H1 (cell line): Measurements from ENCODE around the gene CHD6. TPM values are rescaled to one million over a fixed set of nuclear protein-coding genes. Genes with fewer than 3 reads are reported as not detected.

Experiments
- CTCF ChIA-PET: fragments of 300-600 bp; sonication (Branson Sonifier 250); formaldehyde crosslinking; loops from one replicate; lab custom pipeline; 2021; ENCODE audit not compliant: partially characterized antibody; lab: Charles Lee
- POLR2A ChIA-PET: fragments of 300-600 bp; sonication (Branson Sonifier 250); formaldehyde crosslinking; loops from one replicate; lab custom pipeline; 2021; ENCODE audit warnings: inconsistent platforms; ENCODE audit not compliant: partially characterized antibody; lab: Charles Lee
- DNase-seq, 2 experiments: peaks; one replicate each; pipeline versions ENCODE4 v3.0.0 to v3.0.0-alpha.2; 2010 to 2022; ENCODE audit warnings: low spot score in 2 of 2, low read depth in 1 of 2, mixed read lengths in 1 of 2
- FAIRE-seq: peaks from 2 replicates; lab custom pipeline; 2011; peaks lifted over from hg19 to GRCh38; lab: Jason Lieb, UNC
- H2AFZ ChIP-seq: 2 replicates; pipeline ENCODE4 v1.8.1; 2012; ENCODE audit warnings: low read length, inconsistent platforms
- H2AK5ac ChIP-seq: 2 replicates; pipeline ENCODE4 v1.6.1; 2013; ENCODE audit warnings: low read depth, low read length
- H2BK120ac ChIP-seq: replicated peaks from 2 replicates; pipeline ENCODE3; 2013; ENCODE audit warnings: low read depth, low read length, inconsistent platforms
- H2BK12ac ChIP-seq: 2 replicates; pipeline ENCODE4 v1.6.1; 2013; ENCODE audit warnings: low read depth, low read length
- H2BK15ac ChIP-seq: 2 replicates; pipeline ENCODE4 v1.6.1; 2013; ENCODE audit warnings: low read length
- H2BK20ac ChIP-seq: 2 replicates; pipeline ENCODE4 v1.6.1; 2013; ENCODE audit warnings: low read length
- H2BK5ac ChIP-seq: 2 replicates; pipeline ENCODE4 v1.6.1; 2013; ENCODE audit warnings: low read depth, low read length
- H3K14ac ChIP-seq: 2 replicates; pipeline ENCODE4 v1.6.1; 2013; ENCODE audit warnings: inconsistent platforms; ENCODE audit not compliant: insufficient read length
- H3K18ac ChIP-seq: 2 replicates; pipeline ENCODE4 v1.6.1; 2013; ENCODE audit warnings: low read length; ENCODE audit errors: extremely low read depth
- H3K23ac ChIP-seq: 2 replicates; pipeline ENCODE4 v1.6.1; 2013; ENCODE audit warnings: inconsistent platforms; ENCODE audit not compliant: insufficient read length
- H3K23me2 ChIP-seq: 2 replicates; pipeline ENCODE4 v1.6.1; 2013; ENCODE audit warnings: low read depth, low read length
- H3K27ac ChIP-seq: 2 replicates; pipeline ENCODE4 v1.6.1; 2011; ENCODE audit warnings: low read depth, low read length, inconsistent platforms
- H3K27me3 ChIP-seq, 4 experiments: replicated peaks in 1 of 4; 1 replicate in 1 of 4; 2 replicates in 3 of 4; pipeline versions ENCODE4 v1.6.1 to v1.8.1; 2011 to 2013; ENCODE audit warnings: low read length in 3 of 4, mild to moderate bottlenecking in 3 of 4, inconsistent platforms in 2 of 4, mixed read lengths in 2 of 4, moderate library complexity in 1 of 4; ENCODE audit not compliant: control insufficient read depth in 3 of 4, insufficient read depth in 3 of 4; ENCODE audit errors: extremely low read depth in 1 of 4
- H3K36me3 ChIP-seq, 4 experiments: 2 replicates each; pipeline versions ENCODE4 v1.6.1 to v1.8.1; 2011 to 2013; ENCODE audit warnings: mild to moderate bottlenecking in 4 of 4, low read length in 3 of 4, moderate library complexity in 2 of 4, control low read depth in 1 of 4, inconsistent platforms in 1 of 4; ENCODE audit not compliant: insufficient read depth in 4 of 4, control insufficient read depth in 2 of 4
- H3K4ac ChIP-seq: replicated peaks from 2 replicates; pipeline ENCODE3; 2013; ENCODE audit warnings: low read length, low read depth, mixed read lengths, inconsistent platforms; ENCODE audit not compliant: insufficient read length
- H3K4me1 ChIP-seq, 4 experiments: replicated peaks in 1 of 4; 1 replicate in 1 of 4; 2 replicates in 3 of 4; pipeline versions ENCODE4 v1.6.1 to v1.8.1; 2011 to 2013; ENCODE audit warnings: low read length in 3 of 4, inconsistent platforms in 2 of 4, mixed read lengths in 1 of 4; ENCODE audit not compliant: insufficient read depth in 4 of 4, control insufficient read depth in 3 of 4
- H3K4me2 ChIP-seq, 2 experiments: 2 replicates each; pipeline versions ENCODE4 v1.6.1 to v1.8.1; 2011 to 2013; ENCODE audit warnings: low read depth in 2 of 2, low read length in 2 of 2, control low read depth in 1 of 2, inconsistent platforms in 1 of 2, mild to moderate bottlenecking in 1 of 2; ENCODE audit not compliant: insufficient read depth in 1 of 2
- H3K4me3 ChIP-seq, 4 experiments: fragments of 200-600, 300-600 bp in 1 of 4; sonication (generic), shearing (Covaris generic), sonication (Bioruptor Twin) in 1 of 4; 2 replicates each; pipeline versions ENCODE4 v1.5.1 to v1.8.1; 2011 to 2016; ENCODE audit warnings: low read length in 4 of 4, low read depth in 3 of 4, control low read depth in 2 of 4, inconsistent platforms in 2 of 4, mild to moderate bottlenecking in 2 of 4, mixed read lengths in 1 of 4, moderate library complexity in 1 of 4; ENCODE audit not compliant: insufficient read depth in 2 of 4; ENCODE audit errors: extremely low read depth in 1 of 4
- H3K56ac ChIP-seq: replicated peaks from 2 replicates; pipeline ENCODE3; 2013; ENCODE audit warnings: low read depth, mild to moderate bottlenecking, mixed read lengths, low read length, inconsistent platforms; ENCODE audit not compliant: insufficient read length
- H3K79me1 ChIP-seq: 2 replicates; pipeline ENCODE4 v1.6.1; 2013; ENCODE audit warnings: low read depth, low read length, control low read depth
- H3K79me2 ChIP-seq, 2 experiments: 2 replicates each; pipeline versions ENCODE4 v1.6.1 to v1.8.1; 2012 to 2013; ENCODE audit warnings: low read length in 2 of 2, mild to moderate bottlenecking in 2 of 2, inconsistent platforms in 1 of 2; ENCODE audit not compliant: insufficient read depth in 2 of 2, control insufficient read depth in 1 of 2
- H3K9ac ChIP-seq, 4 experiments: replicated peaks in 1 of 4; 1 replicate in 1 of 4; 2 replicates in 3 of 4; pipeline versions ENCODE4 v1.6.1 to v1.8.1; 2011 to 2013; ENCODE audit warnings: low read depth in 3 of 4, low read length in 3 of 4, control low read depth in 2 of 4, mild to moderate bottlenecking in 2 of 4, moderate library complexity in 2 of 4, inconsistent platforms in 1 of 4; ENCODE audit errors: extremely low read depth in 1 of 4
- H3K9me3 ChIP-seq, 2 experiments: 2 replicates each; pipeline versions ENCODE4 v1.6.1 to v1.8.1; 2012 to 2013; ENCODE audit warnings: mild to moderate bottlenecking in 2 of 2, moderate library complexity in 2 of 2, control low read depth in 1 of 2, inconsistent platforms in 1 of 2, low read depth in 1 of 2, low read length in 1 of 2, mixed read lengths in 1 of 2; ENCODE audit not compliant: insufficient read depth in 2 of 2
- H4K20me1 ChIP-seq, 2 experiments: replicated peaks in 1 of 2; 2 replicates each; pipeline versions ENCODE3 to v1.8.1; 2011 to 2013; ENCODE audit warnings: inconsistent platforms in 2 of 2, low read length in 2 of 2, mild to moderate bottlenecking in 1 of 2; ENCODE audit not compliant: insufficient read depth in 2 of 2, control insufficient read depth in 1 of 2
- H4K5ac ChIP-seq: 2 replicates; pipeline ENCODE4 v1.6.1; 2013; ENCODE audit warnings: low read length, low read depth, mixed read lengths, inconsistent platforms; ENCODE audit not compliant: insufficient read length
- H4K8ac ChIP-seq: 2 replicates; pipeline ENCODE4 v1.8.0; 2013; ENCODE audit warnings: mild to moderate bottlenecking, moderate library complexity, low read length, inconsistent platforms; ENCODE audit not compliant: insufficient read depth; ENCODE audit errors: extremely low read depth
- H4K91ac ChIP-seq: replicated peaks from 2 replicates; pipeline ENCODE3; 2013; ENCODE audit warnings: low read length, mixed read lengths, inconsistent platforms; ENCODE audit not compliant: insufficient read length
- ATF2 ChIP-seq: IDR thresholded peaks from 2 replicates; pipeline ENCODE4 v1.6.1; 2012; ENCODE audit warnings: low read length, inconsistent platforms
- ATF3 ChIP-seq: IDR thresholded peaks from 2 replicates; pipeline ENCODE4 v1.6.1; 2011; ENCODE audit warnings: low read depth, mild to moderate bottlenecking, low read length; ENCODE audit not compliant: insufficient read depth
- BACH1 ChIP-seq: IDR thresholded peaks from 2 replicates; pipeline ENCODE4 v1.6.1; 2012; ENCODE audit warnings: low read length, improper control_type of control experiment
- BCL11A ChIP-seq, 2 experiments: IDR thresholded peaks; one replicate each; pipeline ENCODE4 v1.6.1; 2011; ENCODE audit warnings: low read depth in 2 of 2, low read length in 2 of 2, mild to moderate bottlenecking in 2 of 2
- BRCA1 ChIP-seq: IDR thresholded peaks from 2 replicates; pipeline ENCODE4 v1.6.1; 2012; ENCODE audit warnings: low read depth, low read length, improper control_type of control experiment
- CHD2 ChIP-seq: IDR thresholded peaks from 2 replicates; pipeline ENCODE4 v1.6.1; 2012; ENCODE audit warnings: low read length, improper control_type of control experiment
- MAX ChIP-seq: IDR thresholded peaks from 2 replicates; pipeline ENCODE4 v1.6.1; 2012; ENCODE audit warnings: inconsistent platforms
- RAD21 ChIP-seq, 2 experiments: IDR thresholded peaks in 1 of 2; conservative IDR thresholded peaks in 1 of 2; 2 replicates each; pipeline ENCODE4 v1.6.1; 2011; ENCODE audit warnings: low read depth in 2 of 2, low read length in 2 of 2, improper control_type of control experiment in 1 of 2, inconsistent platforms in 1 of 2, mild to moderate bottlenecking in 1 of 2, moderate library complexity in 1 of 2
- SIRT6 ChIP-seq: IDR thresholded peaks from one replicate; pipeline ENCODE4 v1.7.1; 2012; ENCODE audit warnings: low read length, inconsistent platforms
- ZNF274 ChIP-seq: IDR thresholded peaks from 2 replicates; pipeline ENCODE4 v1.7.0; 2012; ENCODE audit warnings: low read length, borderline replicate concordance; ENCODE audit errors: extremely low read depth
- WGBS, 2 experiments: shearing (Covaris generic) in 1 of 2; methylation state at CpG; one replicate each; pipeline versions ENCODE4 v1.1.6 to v1.1.7; 2013 to 2015; ENCODE audit warnings: low lambda C conversion rate in 2 of 2, mixed read lengths in 2 of 2, inconsistent platforms in 1 of 2, low coverage in 1 of 2, missing lambda C conversion rate in 1 of 2; ENCODE audit not compliant: insufficient replicate concordance in 2 of 2, insufficient coverage in 1 of 2, insufficient read length in 1 of 2; ENCODE audit errors: extremely low coverage in 1 of 2, missing lambda C conversion rate in 1 of 2; 5-methylcytosine and 5-hydroxymethylcytosine counted together
- polyA plus RNA-seq, 7 experiments: library from polyadenylated mRNA; depleted of rRNA in 3 of 7; stranded (reverse) in 5 of 7; unstranded in 2 of 7; fragments of >200 nt in 5 of 7; fragments of 200-250 nt in 2 of 7; gene quantifications; 1 replicate in 5 of 7; 2 replicates in 1 of 7; 4 replicates in 1 of 7; pipeline versions ENCODE4 v1.2.1 to v1.2.3, GENCODE V29; 2011 to 2013; ENCODE audit warnings: missing spikeins in 2 of 7, mixed read lengths in 2 of 7
- total RNA-seq: library from RNA; stranded (reverse); fragmentation: NEBNext Ultra II Directional; extraction: Animal tissue kit (Norgen Biotek cat#: 25700); gene quantifications from 2 replicates; pipeline ENCODE4 v1.2.1, GENCODE V29; 2021

The CHD6 gene
- total and polyA plus RNA-seq, 2 of the 8 experiments (the other 6 are each of a cell fraction or from before 2014, with no cell fraction given) = 11.1 to 62.9 TPM

- Histone ChIP-seq H3K4ac (no peak overlapping the region), H3K23ac (no peak overlapping the region), H3K9me3 (no peaks in the 10 kb centered on the region; a peak in 1 of 4 replicates), H4K91ac (no peak overlapping the region), H3K27me3 (no peaks in the 10 kb centered on the region), H3K14ac (no peak overlapping the region), H2BK120ac (no peak overlapping the region), H2AFZ (no peak overlapping the region), H3K18ac (no peak overlapping the region), H3K79me1 (peaks cover 25% of the 10 kb centered on the region), H4K20me1 (peaks cover 7 to 22% of the 10 kb centered on the region in 2 experiments), H2AK5ac (no peak overlapping the region), H4K5ac (no peak overlapping the region), H2BK12ac (no peak overlapping the region), H3K4me3 (no peak overlapping the region), H3K23me2 (no peaks in the 10 kb centered on the region), H3K9ac (no peak overlapping the region), H2BK5ac (no peak overlapping the region), H3K36me3 (no peaks in the 10 kb centered on the region), H3K79me2 (peaks cover 38 to 99% of the 10 kb centered on the region in 2 experiments), H2BK20ac (no peak overlapping the region), H3K56ac (no peak overlapping the region), H2BK15ac (no peak overlapping the region), H3K27ac (no peak overlapping the region), H4K8ac (no peak overlapping the region), H3K4me1 (peaks cover 2 to 15% (median 7%) of the 10 kb centered on the region in 4 experiments), H3K4me2 (no peak overlapping the region)
- POLR2A ChIA-PET = interaction anchor here (1.0 to 2.9 kb wide), 2 partner anchors 12 to 46 kb away, joined by 3 to 8 read pairs; partner anchors contain the start of gene CHD6
- DNase-seq (no peak), FAIRE-seq (no peak)
- WGBS, 2 experiments = 73% methylated on average over 2 of the region's 2 CpGs; no CpG with 5 or more reads in 1 of the 2 experiments
- CTCF ChIA-PET = interaction anchor here (0.6 to 1.0 kb wide), 2 partner anchors 43 to 1866 kb away, joined by 3 read pairs; no protein-coding TSS in a partner anchor
- TF ChIP-seq ATF2 (no peak), ATF3 (no peak), CHD2 (no peak), MAX (no peak), RAD21 (IDR thresholded peaks at IDR 0.05 in 1 of 2, conservative IDR thresholded peaks at IDR 0.05 in 1 of 2; ENCODE audit: low read depth in 2 of 2, low read length in 2 of 2) (no peak), SIRT6 (no peak), BACH1 (no peak), ZNF274 (no peak), BRCA1 (no peak), BCL11A (IDR thresholded peaks at IDR 0.05; ENCODE audit: low read depth in 2 of 2, low read length in 2 of 2) (no peak)
Observed at GRCh38 chr20:41571006-41571405, 47.2 kb downstream of the CHD6 start.
